H54 (cell line): Measurements from ENCODE around the gene TMEM154.

ENCODE experiments used
- DNase-seq: peaks from one replicate; pipeline ENCODE4 v3.0.0; 2011; ENCODE audit warnings: low spot score, mixed read lengths; ENCODE audit not compliant: insufficient read length
- FAIRE-seq: peaks from 3 replicates; lab custom pipeline; 2011; peaks lifted over from hg19 to GRCh38; lab: Jason Lieb, UNC
- POLR2A ChIP-seq: IDR thresholded peaks from 2 replicates; pipeline ENCODE4 v1.6.1; 2011; ENCODE audit warnings: low read depth, mild to moderate bottlenecking, low read length

Gene TMEM154, protein sequence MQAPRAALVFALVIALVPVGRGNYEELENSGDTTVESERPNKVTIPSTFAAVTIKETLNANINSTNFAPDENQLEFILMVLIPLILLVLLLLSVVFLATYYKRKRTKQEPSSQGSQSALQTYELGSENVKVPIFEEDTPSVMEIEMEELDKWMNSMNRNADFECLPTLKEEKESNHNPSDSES

GRCh38 chr4:152679414-152680281 is at the start of gene TMEM154:
Gene TMEM154 (minus strand): TSS chr4:152679997. CDS start chr4:152679933, 64 bp downstream.
- TF ChIP-seq POLR2A, result peak; percentile 85
- DNase-seq, result peak; percentile 46
- FAIRE-seq, result no peak

GRCh38 chr4:152729466-152729865 is 49.7 kb upstream of the TMEM154 start:
- no peak for FAIRE-seq
- no peak for TF ChIP-seq POLR2A
- DNase-seq, result peak; percentile 24

DNA sequence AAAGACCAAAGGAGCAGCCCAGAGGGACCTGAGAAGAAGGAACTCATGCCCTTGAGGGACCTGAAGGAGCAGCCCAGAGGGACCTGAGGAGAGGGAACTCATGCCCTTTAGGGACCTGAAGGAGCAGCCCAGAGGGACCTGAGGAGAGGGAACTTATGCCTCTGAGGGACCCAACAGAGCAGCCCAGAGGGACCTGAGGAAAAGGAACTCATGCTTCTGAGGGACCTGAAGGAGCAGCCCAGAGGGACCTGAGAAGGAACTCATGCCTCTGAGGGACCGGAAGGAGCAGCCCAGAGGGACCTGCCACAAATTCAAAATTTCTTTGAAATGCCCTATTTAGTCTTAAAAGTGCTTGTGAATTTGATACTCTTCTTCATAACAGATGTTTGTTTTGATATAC is 48.5 kb upstream of the TMEM154 start:
- no peak for FAIRE-seq
- TF ChIP-seq POLR2A, result no peak

GRCh38 chr4:152727784-152728183 is 48.0 kb upstream of the TMEM154 start:
- no peak for TF ChIP-seq POLR2A
- DNase-seq (no peak), FAIRE-seq (no peak)

More for the DNA sequence above, 48.5 kb upstream of the TMEM154 start:
- no peak for DNase-seq

- no peak for TF ChIP-seq POLR2A
- FAIRE-seq, result no peak
- DNase-seq, result no peak
Observed at GRCh38 chr4:152724494-152724893, 44.7 kb upstream of the TMEM154 start.

GRCh38 chr4:152723236-152723635 is 43.4 kb upstream of the TMEM154 start:
- FAIRE-seq (no peak), DNase-seq (no peak)
- no peak for TF ChIP-seq POLR2A

DNA sequence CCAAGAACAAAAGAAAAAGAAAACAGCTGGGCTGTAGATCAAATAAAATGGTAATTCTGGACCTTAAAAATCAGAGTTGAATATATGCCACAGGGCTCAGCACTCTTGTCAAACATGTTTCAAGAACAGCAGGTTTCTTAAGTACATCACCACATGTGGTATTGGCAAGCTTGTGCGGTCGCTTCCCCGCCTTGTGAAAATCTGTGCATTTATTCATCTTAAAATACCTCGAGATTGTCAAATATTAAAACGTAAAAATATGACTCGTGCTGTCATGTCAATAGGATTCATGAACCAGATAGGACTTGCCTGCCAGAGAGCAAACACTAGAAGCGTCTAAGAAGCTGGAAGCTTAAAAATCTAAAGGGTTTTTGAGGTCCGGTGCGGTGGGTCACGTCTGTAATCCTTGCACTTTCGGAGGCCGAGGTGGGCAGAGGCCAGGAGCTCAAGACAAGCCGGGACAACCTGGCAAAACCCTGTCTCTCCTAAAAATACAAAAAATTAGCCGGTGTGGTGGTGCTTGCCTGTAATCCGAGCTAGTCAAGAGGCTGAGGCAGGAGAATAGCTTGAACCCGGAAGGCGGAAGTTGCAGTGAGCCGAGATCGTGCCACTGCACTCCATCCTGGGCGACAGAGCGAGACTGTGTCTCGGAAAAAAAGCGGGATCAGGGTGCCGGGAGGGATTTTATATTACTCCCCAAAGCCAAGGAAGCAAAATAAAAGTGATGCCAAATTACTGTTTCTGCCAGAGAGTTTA is 40.2 kb upstream of the TMEM154 start:
- no peak for FAIRE-seq
- DNase-seq, result no peak
- no peak for TF ChIP-seq POLR2A

DNA sequence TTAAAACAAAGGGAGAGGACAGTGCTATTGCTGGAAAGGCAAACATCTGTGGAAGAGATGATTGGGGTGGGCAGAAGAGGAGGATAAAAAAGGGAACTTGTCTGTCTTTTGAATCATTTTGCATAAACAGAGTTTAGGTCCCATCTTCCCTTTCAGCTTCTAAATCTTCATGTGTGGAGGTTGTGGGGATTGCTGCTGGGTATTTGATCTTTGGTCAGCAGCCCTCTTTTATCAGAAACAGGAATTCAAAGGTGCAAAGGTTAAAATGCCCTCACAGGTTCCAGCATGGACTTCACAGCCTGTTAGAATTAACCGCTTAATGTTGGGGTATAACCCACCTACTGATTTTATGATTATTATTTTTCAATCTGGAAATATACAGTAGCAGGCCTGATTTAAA is 39.5 kb upstream of the TMEM154 start:
- DNase-seq, result no peak
- no peak for FAIRE-seq
- TF ChIP-seq POLR2A, result no peak

GRCh38 chr4:152715076-152715475 is 35.3 kb upstream of the TMEM154 start:
- FAIRE-seq, result no peak
- no peak for DNase-seq
- no peak for TF ChIP-seq POLR2A

- no peak for TF ChIP-seq POLR2A
- FAIRE-seq, result no peak
- DNase-seq, result no peak
Observed at GRCh38 chr4:152713951-152714705, 34.3 kb upstream of the TMEM154 start.

DNA sequence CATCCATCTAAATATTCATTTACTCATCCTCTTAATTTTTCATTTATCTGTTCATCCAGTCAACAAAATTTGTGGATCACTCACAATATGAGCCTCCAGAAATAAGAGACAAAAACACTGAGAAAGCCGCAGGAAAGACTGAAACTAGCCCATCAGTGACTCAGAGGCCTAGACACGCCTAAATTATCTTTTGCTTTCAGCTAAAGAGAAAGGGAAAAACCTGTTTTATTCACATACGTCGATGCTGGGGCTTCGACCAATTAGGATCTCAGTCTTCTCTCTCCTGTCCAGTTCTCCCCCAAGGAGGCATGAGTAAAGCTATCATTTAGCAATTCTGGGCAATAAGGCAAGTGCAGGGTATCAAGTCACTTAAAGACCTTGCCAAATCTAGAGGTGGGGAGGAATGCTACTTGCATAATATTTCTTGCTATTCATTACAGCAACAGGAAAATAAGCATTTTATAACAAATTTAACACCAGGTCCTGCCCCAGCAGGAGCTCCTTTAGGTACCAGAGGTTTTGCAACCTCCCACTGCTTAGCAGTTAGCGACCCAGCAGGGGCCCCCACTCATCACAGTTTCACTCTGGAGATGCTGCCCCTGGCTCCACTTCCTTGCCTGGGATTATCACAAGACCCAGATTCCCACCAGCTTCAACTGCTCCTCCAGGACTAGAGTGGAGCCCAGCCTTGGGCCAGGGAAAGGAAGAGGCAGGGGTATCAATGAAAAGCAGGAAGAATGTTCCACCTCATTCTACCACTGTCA is 30.1 kb upstream of the TMEM154 start:
- peak; percentile 38 for FAIRE-seq
- DNase-seq, result no peak
- TF ChIP-seq POLR2A, result no peak

- no peak for DNase-seq
- no peak for TF ChIP-seq POLR2A
- no peak for FAIRE-seq
Observed at GRCh38 chr4:152708796-152709195, 29.0 kb upstream of the TMEM154 start.

GRCh38 chr4:152708361-152708760 is 28.6 kb upstream of the TMEM154 start:
- FAIRE-seq, result no peak
- no peak for DNase-seq
- TF ChIP-seq POLR2A, result no peak
